Measurements from ENCODE around the gene SETMAR. TPM values are rescaled to one million over a fixed set of nuclear protein-coding genes. Genes with fewer than 3 reads are reported as not detected.
"Not testable (repeated sequence)": the region's sequence is repeated elsewhere in the genome, so short reads cannot be mapped to it uniquely, and the experiment has no call there.

SETMAR gene
- total and polyA plus RNA-seq, 2 donors (not counting 1 experiment from before 2014, with no cell fraction given), result 4.2 to 7.6 TPM

DNA sequence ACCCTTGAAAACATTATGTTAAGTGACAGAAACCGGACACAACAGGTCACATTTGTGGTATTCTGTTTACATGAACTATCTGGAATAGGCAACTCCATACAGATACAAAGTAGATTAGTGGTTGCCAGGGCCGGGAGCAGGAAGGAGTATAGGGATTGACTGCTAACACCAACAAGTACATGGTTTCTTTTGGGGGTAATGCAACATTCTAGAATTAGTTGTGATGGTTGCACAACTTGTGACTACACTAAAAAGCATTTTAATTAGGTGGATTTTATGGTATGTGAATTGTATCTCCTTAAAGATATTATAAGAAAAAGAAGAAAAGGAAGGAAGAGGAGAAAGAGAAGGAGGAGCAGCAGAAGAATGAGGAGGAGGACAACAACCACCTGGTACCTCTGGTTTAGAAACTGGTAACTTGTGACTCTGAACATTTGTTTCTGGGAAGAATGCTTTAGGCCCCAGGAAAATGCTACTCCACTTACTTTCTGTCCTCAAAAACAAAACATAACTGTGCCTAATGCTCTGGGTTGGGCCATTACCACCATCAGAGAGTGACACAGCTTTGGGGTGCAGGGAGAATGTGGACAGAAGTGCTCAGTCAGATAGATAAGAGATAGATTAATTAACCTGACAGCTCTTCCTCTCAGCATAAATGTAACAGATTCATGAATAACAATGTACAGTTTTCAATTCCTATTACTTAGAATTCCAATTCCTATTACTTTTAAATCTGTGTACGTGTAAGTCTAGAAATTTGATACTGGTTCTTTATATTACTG lies 20.3 kb downstream of the SETMAR start:
- no peaks in the 10 kb centered on the region for H3K4me1 Mint-ChIP-seq

GRCh38 chr3:4326868-4327267 lies 23.7 kb downstream of the SETMAR start:
- H3K27ac ChIP-seq (ENCODE audit: low read length in 2 of 2), result no peak overlapping the region
- no CpG with 5 or more reads among the region's 1 CpG for WGBS (ENCODE audit: insufficient coverage)
- H3K79me2 ChIP-seq (ENCODE audit: control insufficient read depth, insufficient read depth, low read length), result no peaks in the 10 kb centered on the region
- no peak overlapping the region for H3K4me2 ChIP-seq (replicated peaks; ENCODE audit: low read depth, low read length, poor library complexity, severe bottlenecking)
- H3K4me1 Mint-ChIP-seq, result no peaks in the 10 kb centered on the region
- H3K9ac ChIP-seq (ENCODE audit: low read length), result no peak overlapping the region
- H2AFZ ChIP-seq (ENCODE audit: insufficient read depth, low read depth, low read length, poor library complexity, severe bottlenecking), result no peak overlapping the region
- peaks cover 0 to 21% (median 13%) of the 10 kb centered on the region in 3 donors for H3K9me3 ChIP-seq (ENCODE audit: control extremely low read depth in 1 of 3, control insufficient read depth in 2 of 3, insufficient read depth in 1 of 3, low read length in 2 of 3)
- H3K9me3 Mint-ChIP-seq (ENCODE audit: insufficient read depth), result peaks cover 5% of the 10 kb centered on the region
- POLR2A ChIA-PET, result no interaction called here
- H3K27me3 Mint-ChIP-seq, result no peaks in the 10 kb centered on the region
- H3K27ac Mint-ChIP-seq, result no peak overlapping the region
- TF ChIP-seq EZH2 (IDR thresholded peaks at IDR 0.05; ENCODE audit: borderline replicate concordance, insufficient read depth, low read depth, low read length, poor library complexity, severe bottlenecking), result no peak
- TF ChIP-seq, protein P1, sequence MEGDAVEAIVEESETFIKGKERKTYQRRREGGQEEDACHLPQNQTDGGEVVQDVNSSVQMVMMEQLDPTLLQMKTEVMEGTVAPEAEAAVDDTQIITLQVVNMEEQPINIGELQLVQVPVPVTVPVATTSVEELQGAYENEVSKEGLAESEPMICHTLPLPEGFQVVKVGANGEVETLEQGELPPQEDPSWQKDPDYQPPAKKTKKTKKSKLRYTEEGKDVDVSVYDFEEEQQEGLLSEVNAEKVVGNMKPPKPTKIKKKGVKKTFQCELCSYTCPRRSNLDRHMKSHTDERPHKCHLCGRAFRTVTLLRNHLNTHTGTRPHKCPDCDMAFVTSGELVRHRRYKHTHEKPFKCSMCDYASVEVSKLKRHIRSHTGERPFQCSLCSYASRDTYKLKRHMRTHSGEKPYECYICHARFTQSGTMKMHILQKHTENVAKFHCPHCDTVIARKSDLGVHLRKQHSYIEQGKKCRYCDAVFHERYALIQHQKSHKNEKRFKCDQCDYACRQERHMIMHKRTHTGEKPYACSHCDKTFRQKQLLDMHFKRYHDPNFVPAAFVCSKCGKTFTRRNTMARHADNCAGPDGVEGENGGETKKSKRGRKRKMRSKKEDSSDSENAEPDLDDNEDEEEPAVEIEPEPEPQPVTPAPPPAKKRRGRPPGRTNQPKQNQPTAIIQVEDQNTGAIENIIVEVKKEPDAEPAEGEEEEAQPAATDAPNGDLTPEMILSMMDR (IDR thresholded peaks at IDR 0.05), result no peak
- no peaks in the 10 kb centered on the region for H3K36me3 ChIP-seq (replicated peaks in 1 of 2; ENCODE audit: control extremely low read depth in 1 of 2, control insufficient read depth in 1 of 2, extremely low read depth in 1 of 2, insufficient read depth in 2 of 2, low read length in 1 of 2)
- no peaks in the 10 kb centered on the region for H3K4me1 ChIP-seq (ENCODE audit: control insufficient read depth in 2 of 2, insufficient read depth in 2 of 2, low read length in 2 of 2)
- H3K4me3 ChIP-seq (ENCODE audit: control extremely low read depth in 1 of 5, extremely low read depth in 1 of 5, insufficient read depth in 1 of 5, low read depth in 2 of 5, low read length in 4 of 5), result no peak overlapping the region
- intact Hi-C loops (cut with micrococcal nuclease), result no loop called here
- no peaks in the 10 kb centered on the region for H3K27me3 ChIP-seq (replicated peaks in 1 of 4; ENCODE audit: control extremely low read depth in 1 of 4, control insufficient read depth in 3 of 4, insufficient read depth in 4 of 4, low read length in 3 of 4)
- CTCF ChIA-PET, result interaction anchor here (1.1 to 1.2 kb wide), 2 partner anchors 36 to 307 kb away, joined by 3 to 5 read pairs; no protein-coding TSS in a partner anchor
- H4K20me1 ChIP-seq (ENCODE audit: control insufficient read depth, insufficient read depth, low read length, poor library complexity, severe bottlenecking), result no peaks in the 10 kb centered on the region
- DNase-seq (no peak), ATAC-seq (ENCODE audit: low read depth) (no peak)
- no peak overlapping the region for H3K4me3 Mint-ChIP-seq

More for the DNA sequence above, 20.3 kb downstream of the SETMAR start:
- H3K4me3 Mint-ChIP-seq, result no peak overlapping the region
- Histone ChIP-seq H2AFZ (ENCODE audit: insufficient read depth, low read depth, low read length, poor library complexity, severe bottlenecking) (no peak overlapping the region), H3K27ac (ENCODE audit: low read length in 2 of 2) (no peak overlapping the region), H4K20me1 (ENCODE audit: control insufficient read depth, insufficient read depth, low read length, poor library complexity, severe bottlenecking) (no peaks in the 10 kb centered on the region), H3K4me2 (replicated peaks; ENCODE audit: low read depth, low read length, poor library complexity, severe bottlenecking) (no peak overlapping the region), H3K79me2 (ENCODE audit: control insufficient read depth, insufficient read depth, low read length) (no peaks in the 10 kb centered on the region), H3K9me3 (ENCODE audit: control extremely low read depth in 1 of 3, control insufficient read depth in 2 of 3, insufficient read depth in 1 of 3, low read length in 2 of 3) (peaks cover 0 to 13% (median 0%) of the 10 kb centered on the region in 3 donors), H3K9ac (ENCODE audit: low read length) (no peak overlapping the region), H3K36me3 (replicated peaks in 1 of 2; ENCODE audit: control extremely low read depth in 1 of 2, control insufficient read depth in 1 of 2, extremely low read depth in 1 of 2, insufficient read depth in 2 of 2, low read length in 1 of 2) (no peaks in the 10 kb centered on the region), H3K27me3 (replicated peaks in 1 of 4; ENCODE audit: control extremely low read depth in 1 of 4, control insufficient read depth in 3 of 4, insufficient read depth in 4 of 4, low read length in 3 of 4) (no peaks in the 10 kb centered on the region), H3K4me3 (ENCODE audit: control extremely low read depth in 1 of 5, extremely low read depth in 1 of 5, insufficient read depth in 1 of 5, low read depth in 2 of 5, low read length in 4 of 5) (no peak overlapping the region), H3K4me1 (ENCODE audit: control insufficient read depth in 2 of 2, insufficient read depth in 2 of 2, low read length in 2 of 2) (no peaks in the 10 kb centered on the region)
- intact Hi-C loops (cut with micrococcal nuclease), result no loop called here
- no peaks in the 10 kb centered on the region for H3K27me3 Mint-ChIP-seq
- TF ChIP-seq, protein P1 (IDR thresholded peaks at IDR 0.05), result no peak
- no peak for TF ChIP-seq EZH2 (IDR thresholded peaks at IDR 0.05; ENCODE audit: borderline replicate concordance, insufficient read depth, low read depth, low read length, poor library complexity, severe bottlenecking)
- ATAC-seq (ENCODE audit: low read depth) (no peak), DNase-seq (no peak)
- peaks cover 2% of the 10 kb centered on the region for H3K9me3 Mint-ChIP-seq (ENCODE audit: insufficient read depth)
- no peak overlapping the region for H3K27ac Mint-ChIP-seq
- ChIA-PET POLR2A (no interaction called here), CTCF (no interaction called here)
- WGBS (ENCODE audit: insufficient coverage), result no CpG with 5 or more reads among the region's 3 CpGs

- not testable (repeated sequence) for H3K4me2 ChIP-seq (replicated peaks; ENCODE audit: low read depth, low read length, poor library complexity, severe bottlenecking)
Measured at GRCh38 chr3:4329806-4330205, 26.6 kb downstream of the SETMAR start.

More at GRCh38 chr3:4329806-4330205, 26.6 kb downstream of the SETMAR start:
- H2AFZ ChIP-seq (ENCODE audit: insufficient read depth, low read depth, low read length, poor library complexity, severe bottlenecking); H3K27me3 ChIP-seq (replicated peaks in 1 of 4; ENCODE audit: control extremely low read depth in 1 of 4, control insufficient read depth in 3 of 4, insufficient read depth in 4 of 4, low read length in 3 of 4); H3K36me3 ChIP-seq (replicated peaks in 1 of 2; ENCODE audit: control extremely low read depth in 1 of 2, control insufficient read depth in 1 of 2, extremely low read depth in 1 of 2, insufficient read depth in 2 of 2, low read length in 1 of 2); H3K4me3 ChIP-seq (ENCODE audit: control extremely low read depth in 1 of 5, extremely low read depth in 1 of 5, insufficient read depth in 1 of 5, low read depth in 2 of 5, low read length in 4 of 5); H3K4me1 ChIP-seq (ENCODE audit: control insufficient read depth in 2 of 2, insufficient read depth in 2 of 2, low read length in 2 of 2); POLR2A ChIA-PET; H3K27me3 Mint-ChIP-seq; intact Hi-C loops (cut with micrococcal nuclease); H3K79me2 ChIP-seq (ENCODE audit: control insufficient read depth, insufficient read depth, low read length); H3K4me3 Mint-ChIP-seq; ATAC-seq (ENCODE audit: low read depth); H4K20me1 ChIP-seq (ENCODE audit: control insufficient read depth, insufficient read depth, low read length, poor library complexity, severe bottlenecking); DNase-seq; H3K27ac ChIP-seq (ENCODE audit: low read length in 2 of 2); H3K9ac ChIP-seq (ENCODE audit: low read length); H3K27ac Mint-ChIP-seq; H3K9me3 Mint-ChIP-seq (ENCODE audit: insufficient read depth); H3K4me1 Mint-ChIP-seq; CTCF ChIA-PET: not testable (repeated sequence)
- peaks cover 0 to 21% (median 13%) of the 10 kb centered on the region in 3 donors for H3K9me3 ChIP-seq (ENCODE audit: control extremely low read depth in 1 of 3, control insufficient read depth in 2 of 3, insufficient read depth in 1 of 3, low read length in 2 of 3)
